GM18873 (cell line): Measurements from ENCODE around the gene WDR20.

Experiments
- ATAC-seq: cut with Tn5 transposase; IDR thresholded peaks from one replicate; pipeline ENCODE4 v1.9.1; 2021; ENCODE audit warnings: mild to moderate bottlenecking, moderate library complexity, moderate number of reproducible peaks; ENCODE audit not compliant: unreplicated experiment, low FRiP score

Gene WDR20

DNA sequence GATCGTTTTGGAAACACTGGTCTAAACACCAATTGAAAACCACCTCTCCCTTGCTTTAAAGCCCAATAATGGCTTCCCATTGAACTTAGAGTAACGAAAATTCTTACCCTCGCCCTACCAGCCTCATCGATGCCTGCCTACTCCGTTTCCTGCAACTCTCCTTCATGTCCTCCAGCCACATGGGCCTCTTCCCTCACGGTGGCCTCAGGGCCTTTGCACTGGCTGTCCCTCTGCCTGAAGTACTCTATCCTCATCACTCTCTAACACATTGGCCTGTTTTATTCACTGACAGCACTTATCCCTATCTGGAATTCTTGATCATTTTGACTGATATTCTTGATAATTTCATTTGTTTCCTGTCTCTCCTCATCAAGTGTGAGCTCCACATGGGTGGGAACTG is 118.4 kb downstream of the WDR20 start:
- no peak for ATAC-seq
